ENCODE data around the gene LARP1.
"Not testable (repeated sequence)": the region's sequence is repeated elsewhere in the genome, so short reads cannot be mapped to it uniquely, and the experiment has no call there.

Gene LARP1

DNA sequence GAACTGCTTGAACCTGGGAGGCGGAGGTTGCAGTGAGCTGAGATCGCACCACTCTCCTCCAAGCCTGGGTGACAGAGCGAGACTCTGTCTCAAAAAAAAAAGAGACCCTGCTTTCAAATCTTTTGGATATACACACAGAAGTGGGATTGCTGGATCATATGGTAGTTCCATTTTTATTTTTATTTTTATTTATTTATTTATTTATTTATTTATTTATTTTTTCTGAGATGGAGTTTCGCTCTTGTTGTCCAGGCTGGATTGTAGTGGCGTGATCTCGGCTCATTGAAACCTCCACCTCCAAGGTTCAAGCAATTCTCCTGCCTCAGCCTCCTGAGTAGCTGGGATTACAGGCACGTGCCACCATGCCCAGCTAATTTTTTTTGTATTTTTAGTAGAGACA is 19.8 kb upstream of the LARP1 start:
- DNase-seq, result not testable (repeated sequence)

DNA sequence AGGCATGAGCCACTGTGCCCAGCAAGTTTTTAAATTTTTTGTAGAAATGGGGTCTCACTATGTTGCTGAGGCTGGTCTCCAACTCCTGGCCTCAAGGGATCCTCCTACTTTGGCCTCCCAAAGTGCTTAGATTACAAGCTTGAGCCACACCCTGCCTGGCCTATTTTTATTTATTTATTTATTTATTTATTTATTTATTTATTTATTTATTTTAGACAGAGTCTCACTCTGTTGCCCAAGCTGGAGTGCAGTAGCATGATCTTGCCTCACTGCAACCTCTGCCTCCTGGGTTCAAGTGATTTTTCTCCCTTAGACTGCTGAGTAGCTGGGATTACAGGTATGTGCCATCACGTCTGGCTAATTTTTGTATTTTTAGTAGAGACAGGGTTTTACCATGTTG is 18.8 kb upstream of the LARP1 start:
- DNase-seq, result not testable (repeated sequence)

DNA sequence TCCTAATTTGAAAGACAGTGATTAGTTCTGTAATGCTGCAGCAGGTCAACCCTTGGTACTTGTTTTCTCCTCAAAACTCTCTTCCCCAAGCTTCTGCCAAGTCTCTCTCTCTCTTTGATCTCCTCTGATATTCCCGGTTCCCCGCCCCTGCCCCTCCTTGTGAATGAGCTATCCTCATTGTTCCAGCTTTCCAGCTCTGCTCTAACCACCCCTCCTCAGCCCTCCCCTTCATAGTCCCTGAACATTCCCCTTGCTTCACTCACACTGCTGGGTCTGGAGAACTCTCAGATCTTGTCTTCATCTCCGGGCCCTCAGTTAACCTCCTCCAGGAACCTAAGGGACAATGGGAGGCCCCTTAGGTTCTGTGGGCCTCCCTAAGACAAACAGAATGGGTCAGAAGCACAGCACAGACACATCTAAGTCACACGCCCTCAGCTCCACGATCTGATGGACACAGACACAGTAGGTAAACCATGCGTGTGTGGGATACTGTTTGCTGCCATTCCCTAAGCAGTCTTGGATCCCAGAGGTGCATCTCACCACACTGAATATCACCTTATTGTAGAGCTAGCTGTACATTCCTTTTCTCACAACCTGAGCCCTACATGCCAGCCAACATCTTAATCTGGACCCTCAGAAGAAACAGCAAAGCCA is 17.4 kb upstream of the LARP1 start:
- DNase-seq, result no peak

DNA sequence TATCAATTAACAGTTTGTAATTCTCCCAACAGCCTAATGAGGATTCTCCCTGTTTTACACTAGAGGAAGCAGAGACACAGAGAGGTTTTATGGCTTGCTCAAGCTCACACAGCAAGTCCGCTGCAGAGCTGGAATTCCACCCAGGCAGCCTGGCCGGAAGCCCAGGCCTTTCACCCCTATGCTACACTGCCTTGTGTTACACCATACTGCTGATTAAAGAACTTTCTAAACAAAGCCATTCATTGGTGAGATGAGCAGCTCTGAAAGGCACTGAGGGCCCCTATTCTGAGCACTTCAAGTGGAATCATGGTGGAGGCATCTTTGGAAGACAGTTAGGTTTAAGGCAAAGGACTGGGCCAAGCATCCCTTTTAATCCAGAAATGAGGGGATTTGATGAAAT is 14.7 kb upstream of the LARP1 start:
- no peak for DNase-seq

DNA sequence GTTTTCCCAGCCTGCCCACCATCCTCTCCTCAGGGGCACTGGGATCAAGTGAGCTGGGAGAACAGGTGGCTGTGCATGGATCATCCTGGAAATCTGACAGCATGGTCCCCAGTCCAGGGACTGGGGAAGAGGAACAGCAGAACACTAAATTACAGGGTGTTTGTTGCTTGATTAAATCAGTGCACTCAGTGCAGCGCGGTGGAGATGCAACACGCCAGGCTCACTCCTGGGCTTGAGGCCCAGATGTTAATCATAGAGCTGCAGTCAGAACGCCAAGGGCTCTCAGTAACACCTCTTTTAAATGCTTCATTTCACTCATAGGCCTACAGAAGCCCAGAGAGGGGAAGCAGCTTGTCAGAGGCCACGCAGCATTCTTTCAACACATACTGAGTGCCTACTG is 14.2 kb upstream of the LARP1 start:
- no peak for DNase-seq

DNA sequence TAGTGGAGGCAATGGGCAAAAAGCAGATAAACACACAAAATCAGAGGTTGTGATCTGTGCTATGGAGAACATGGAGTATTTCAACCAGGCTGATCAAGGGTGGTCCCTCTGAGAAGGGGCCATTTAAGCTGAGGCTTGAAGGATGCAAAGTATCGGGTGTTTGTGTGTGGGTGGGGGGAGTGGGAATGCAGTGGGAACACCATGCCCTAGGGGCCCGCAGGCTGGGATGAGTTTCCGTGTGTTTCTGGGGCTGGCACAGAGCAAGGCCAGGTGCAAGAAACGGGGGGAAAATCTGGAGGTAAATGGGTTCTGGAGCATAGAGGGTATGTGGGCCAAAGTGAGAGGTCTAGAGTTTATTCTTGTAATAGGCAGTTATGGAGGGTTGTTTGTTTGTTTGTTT is 13.8 kb upstream of the LARP1 start:
- DNase-seq, result no peak

DNA sequence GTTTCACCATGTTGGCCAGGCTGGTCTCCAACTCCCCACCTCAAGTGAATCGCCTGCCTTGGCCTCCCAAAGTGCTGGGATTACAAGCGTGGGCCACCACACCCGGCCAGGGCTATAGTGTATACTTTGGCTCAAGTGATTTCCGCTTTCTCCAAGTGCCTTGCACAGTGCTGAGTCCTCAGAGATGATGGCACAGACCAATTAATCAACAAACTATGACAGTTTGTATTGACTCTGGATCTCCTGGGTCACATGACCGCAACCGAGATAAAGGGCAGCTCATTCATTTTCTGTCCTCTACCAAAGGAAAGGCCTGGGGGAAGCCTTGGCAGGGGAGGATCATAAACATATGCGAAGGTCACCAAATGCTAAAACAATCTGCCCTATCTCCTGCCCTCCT is 11.4 kb upstream of the LARP1 start:
- no peak for DNase-seq

DNA sequence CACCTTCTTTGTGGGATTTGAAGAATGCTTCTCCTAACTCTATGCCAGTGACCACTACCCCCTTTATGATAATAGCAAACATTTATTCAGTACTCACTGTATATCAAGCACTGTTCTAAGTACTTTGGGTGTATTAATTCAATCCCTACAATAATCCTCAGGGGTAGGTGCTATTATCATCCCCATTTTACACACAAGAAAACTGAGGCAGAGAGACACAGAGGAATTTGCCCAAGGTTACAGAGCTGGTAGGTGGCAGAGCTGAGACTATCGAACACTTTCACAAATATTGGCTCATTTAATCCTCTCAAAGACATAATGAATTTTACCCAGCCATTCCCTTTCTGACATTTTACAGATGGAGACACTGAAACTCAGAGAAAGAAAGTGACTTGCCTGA is 9.8 kb upstream of the LARP1 start:
- DNase-seq, result no peak

DNA sequence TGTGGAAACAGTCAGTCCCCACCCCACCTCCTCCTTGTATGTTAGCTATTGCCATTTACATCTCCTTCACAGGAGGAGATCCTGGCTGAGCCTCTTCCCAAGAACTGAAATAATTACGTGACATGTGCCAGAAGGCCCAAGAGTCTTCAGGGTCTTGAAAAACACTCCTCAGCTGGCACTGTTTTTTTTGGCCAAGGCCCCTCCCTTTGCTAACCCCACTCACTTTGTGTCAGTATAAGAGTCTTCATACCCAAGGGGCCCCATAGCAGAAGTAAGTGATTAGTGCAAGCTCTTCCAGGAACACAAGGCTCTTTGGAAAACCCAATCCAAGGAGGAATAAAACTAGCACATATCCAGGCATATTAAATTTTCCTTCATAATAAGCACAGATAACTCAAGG is 5.7 kb upstream of the LARP1 start:
- no peak for DNase-seq

DNA sequence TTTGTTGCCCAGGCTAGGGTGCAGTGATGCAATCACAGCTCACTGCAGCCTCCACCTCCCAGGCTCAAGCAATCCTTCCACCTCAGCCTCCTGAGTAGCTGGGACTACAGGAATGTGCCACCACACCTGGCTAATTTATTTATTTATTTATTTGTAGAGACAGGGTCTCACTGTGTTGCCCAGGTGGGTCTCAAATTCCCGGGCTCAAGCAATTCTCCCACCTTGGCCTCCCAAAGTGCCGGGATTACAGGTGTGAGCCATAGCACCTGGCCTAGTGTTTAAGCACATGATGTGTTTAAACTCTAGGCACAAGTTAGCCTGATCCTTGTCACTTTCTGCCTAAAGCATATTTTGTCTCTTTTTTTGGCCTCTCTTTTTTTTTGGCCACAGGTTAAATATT is 4.5 kb upstream of the LARP1 start:
- DNase-seq, result not testable (repeated sequence)

DNA sequence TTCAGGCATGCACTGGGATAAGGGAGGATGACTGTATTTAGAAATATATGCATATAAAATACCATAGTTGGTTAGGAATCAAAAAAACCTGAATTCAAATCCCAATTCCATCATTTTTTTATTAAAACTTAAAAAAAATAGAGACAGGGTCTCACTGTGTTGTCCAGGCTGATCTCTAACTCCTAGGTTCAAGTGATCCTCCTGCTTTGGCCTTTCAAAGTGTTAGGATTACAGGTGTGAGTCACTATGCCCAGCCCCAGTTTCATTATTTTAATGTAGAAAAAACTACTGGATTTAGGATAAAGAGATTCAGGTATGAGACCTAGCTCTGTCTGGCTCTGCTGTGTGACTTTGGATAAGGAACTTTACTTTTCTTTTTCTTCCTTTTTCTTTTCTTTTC is 3.3 kb upstream of the LARP1 start:
- no peak for DNase-seq

DNA sequence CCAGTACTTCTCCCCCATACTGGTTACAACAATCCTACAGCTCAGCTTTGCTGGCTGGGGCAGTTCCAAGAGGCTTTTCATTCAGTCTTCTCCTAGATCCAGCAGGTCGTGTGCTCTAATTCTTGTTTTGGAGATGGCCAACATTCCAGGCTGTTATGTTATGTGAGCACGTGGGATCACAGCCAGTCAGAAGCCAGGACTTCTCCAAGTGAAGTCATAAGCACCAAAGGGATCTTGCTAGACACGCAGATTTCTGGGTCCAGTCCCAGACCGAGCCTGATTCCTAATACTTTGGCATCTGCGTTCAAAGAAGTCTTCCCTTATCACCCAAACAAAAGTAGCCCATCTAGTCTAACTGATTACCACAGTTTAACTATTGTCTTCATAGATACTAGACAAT is 1.4 kb upstream of the LARP1 start:
- DNase-seq, result no peak

DNA sequence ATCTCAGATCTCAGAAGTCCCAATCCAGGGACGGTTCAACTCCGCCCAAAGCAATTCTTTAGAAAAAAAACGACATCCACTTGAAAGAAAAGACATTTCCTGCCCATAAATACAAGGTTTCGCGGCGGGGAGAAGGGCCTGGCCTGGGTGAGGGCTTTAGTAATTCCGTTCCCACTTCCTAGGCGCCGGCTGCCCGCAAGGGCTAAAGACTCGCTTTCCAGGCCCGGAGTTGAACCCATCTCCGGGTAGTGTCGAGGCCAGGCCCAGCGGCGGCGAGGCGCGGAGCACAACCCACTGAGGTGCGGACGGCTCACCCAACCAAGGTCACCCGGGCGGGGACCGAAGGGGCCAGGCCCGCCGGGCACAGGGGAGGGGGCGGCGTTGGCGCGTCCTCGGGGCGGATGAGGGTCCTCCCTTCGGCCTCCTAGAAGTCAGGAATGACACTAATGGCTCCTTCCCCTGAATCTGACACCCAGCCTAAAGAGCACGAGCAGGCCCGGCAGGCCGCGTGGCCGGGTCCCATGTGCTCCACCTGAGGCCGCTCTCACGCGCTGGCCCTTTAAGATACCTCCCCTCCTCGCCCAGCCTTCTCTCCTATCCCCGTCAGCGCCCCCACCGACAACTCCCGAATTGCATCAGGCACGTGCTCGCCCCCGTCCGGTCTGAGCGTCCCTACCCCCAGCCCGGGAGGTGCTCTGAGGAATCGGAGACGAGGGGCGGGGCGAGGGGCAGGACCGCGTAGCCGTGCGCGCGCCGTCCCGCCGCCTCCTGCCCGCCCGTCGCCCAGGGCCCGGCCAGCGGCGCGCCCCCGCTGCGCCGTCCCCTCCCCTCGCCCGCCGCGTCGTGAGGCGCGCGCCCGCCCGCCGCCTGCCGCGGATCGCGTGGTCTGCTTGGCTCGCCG is 467 bp upstream of the LARP1 start:
- peak; percentile 96 for DNase-seq

DNA sequence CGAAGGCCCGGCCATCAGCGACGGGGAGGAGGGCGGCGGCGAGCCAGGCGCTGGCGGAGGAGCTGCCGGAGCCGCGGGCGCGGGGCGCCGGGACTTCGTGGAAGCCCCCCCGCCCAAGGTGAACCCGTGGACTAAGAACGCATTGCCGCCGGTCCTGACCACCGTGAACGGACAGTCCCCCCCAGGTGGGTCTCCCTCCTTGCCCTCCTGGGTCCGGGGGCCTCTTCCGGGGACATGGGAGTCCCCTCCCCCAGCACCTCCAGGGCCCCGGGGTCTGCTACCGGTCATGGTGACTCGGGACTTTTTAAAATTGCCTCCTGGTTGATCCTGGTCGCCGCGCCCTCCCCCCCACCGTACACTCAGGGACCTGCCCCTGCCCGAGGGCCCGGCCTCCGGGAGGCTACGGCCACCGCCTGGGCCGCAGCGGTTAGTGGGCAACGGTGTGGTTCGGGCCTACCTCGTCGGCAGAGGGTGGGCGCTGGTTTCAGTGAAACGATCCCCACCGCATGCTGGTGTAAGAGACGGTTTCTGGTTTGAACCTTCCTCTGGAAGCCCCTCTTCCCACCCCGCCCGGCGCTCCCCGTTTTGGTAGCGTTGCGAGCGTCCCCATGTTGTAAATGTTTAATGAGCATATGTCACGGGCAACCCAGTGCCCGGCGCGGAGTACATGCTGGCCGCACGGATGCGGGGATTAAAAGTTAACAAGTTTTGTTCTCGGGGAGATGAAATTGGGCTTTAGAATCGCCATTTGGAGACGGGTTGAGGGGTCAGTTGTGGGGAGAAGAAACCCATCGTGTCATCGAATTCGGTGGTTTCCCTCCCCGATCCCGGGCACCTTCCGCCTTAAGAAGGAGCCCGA is 1.1 kb downstream of the LARP1 start:
- DNase-seq, result no peak

DNA sequence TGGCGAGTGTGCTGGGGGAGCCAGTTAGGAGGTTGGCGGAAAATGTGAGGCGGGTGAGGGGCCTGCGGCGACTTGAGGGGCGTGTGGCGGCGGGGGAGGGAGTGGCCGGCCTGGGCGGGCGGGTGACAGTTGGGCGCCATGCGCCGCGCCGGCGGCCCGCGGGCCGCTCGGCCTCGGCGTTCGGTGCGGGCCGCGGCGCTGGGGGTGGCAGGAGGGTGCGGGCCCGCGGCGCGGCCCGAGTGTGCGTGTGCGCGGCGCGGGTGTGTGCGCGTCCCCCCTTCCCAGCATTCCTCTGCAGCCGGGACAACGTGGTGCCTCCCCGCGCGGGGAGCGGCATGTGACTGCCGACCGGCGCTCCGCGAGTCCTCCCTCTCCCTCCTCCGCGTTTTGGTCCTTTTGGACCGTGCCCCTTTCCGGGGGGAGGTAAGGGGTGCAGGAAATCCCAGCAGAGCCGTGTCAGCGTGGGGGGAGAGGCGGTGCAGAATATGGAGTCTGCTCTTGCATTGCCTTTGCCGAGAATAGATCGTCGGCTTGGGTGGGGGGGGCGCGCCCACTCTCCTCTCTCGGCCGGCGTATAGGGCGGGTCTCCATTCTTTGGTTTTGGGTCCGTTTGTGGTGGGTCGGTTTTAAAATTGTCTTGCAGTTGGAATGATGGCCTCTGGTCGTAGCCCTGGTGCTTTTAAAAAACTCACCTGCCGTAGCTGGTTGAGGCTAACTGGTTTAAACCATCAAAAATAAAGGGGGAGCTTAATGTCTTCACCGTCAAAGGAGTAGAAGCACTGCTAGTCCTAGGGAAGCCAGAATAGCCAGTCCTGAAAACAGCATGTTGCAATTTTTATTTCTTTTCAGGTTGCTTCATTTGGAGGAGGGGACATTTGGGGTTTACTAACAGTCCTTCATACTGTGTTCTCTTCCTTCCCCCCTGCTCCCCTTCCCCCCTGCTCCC is 2.0 kb downstream of the LARP1 start:
- DNase-seq, result peak; percentile 22 to 47

DNA sequence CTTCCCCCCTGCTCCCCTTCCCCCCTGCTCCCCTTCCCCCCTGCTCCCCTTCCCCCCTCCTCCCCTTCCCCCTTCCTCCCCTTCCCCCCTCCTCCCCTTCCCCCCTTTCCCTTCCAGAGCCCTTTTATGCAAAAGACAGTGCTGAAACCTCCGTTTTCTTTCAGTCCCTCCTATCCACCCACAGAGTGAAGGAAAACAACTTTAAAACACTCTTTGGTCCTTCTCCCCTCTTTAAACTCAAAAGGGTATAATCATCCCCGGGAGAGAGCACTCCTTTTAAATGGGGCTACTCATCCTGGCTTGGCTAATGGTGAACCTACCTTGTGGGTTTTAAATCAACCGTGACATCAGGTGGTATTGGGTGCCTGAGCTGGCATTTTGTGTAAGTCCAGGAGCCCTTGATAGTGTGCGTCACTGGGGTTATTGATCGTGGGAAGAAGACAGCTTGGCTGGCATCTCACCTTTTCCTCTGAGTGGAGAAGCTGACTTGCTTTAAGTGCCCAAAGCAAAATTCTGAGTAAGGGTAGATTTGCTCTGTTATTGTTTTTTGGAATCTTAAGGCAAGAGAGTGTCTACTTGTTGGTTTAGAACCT is 2.7 kb downstream of the LARP1 start:
- DNase-seq, result no peak

DNA sequence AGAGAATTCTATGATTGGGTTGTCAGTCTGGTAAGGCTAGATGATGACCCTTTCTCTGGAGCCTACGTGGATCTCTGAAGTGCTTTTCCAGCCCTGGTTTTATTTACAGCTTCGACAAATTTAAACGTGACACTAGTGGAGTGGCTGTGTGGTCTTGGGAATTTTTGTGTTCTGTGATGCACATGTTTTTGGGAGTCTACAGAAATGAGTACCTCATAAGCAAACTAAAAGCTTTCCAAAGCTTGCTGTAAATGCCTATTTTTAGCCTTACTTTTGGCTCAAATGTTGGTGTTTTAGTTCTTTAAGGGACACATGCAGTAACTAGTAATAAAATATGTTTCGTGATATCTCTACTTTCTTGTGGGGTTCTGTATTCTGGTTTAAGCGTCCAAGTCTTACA is 3.3 kb downstream of the LARP1 start:
- DNase-seq, result no peak

DNA sequence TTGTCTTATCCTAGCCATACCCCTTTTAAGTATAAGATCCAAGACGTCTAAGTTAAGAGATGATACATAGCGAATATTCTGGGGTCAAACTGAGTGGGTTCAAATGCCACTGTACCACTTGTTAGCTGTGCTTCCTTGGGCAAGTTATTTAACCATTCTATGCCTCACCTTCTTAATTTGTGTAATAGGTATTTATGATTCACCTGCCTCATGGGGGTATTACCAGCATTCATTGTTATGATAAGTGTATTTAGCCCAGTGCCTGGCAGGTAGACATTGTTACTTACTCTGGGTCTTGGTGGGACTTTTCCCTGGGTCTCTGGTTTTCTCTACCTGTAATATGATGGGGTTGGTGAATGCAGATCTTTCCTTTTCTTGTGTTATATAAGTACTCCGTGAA is 3.8 kb downstream of the LARP1 start:
- no peak for DNase-seq

DNA sequence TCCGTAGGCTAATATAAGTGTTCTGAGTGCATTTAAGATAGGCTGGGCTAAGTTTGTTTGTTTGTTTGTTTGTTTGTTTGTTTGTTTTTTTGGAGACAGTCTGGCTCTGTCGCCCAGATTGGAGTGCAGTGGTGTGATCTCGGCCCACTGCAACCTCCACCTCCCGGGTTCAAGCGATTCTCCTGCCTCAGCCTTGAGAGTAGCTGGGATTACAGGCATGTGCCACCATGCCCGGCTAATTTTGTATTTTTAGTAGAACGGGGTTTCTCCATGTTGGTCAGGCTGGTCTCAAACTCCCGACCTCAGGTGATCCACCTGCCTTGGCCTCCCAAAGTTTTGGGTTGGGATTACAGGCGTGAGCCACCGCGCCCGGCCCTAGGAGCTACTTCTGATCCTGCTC is 4.7 kb downstream of the LARP1 start:
- not testable (repeated sequence) for DNase-seq

DNA sequence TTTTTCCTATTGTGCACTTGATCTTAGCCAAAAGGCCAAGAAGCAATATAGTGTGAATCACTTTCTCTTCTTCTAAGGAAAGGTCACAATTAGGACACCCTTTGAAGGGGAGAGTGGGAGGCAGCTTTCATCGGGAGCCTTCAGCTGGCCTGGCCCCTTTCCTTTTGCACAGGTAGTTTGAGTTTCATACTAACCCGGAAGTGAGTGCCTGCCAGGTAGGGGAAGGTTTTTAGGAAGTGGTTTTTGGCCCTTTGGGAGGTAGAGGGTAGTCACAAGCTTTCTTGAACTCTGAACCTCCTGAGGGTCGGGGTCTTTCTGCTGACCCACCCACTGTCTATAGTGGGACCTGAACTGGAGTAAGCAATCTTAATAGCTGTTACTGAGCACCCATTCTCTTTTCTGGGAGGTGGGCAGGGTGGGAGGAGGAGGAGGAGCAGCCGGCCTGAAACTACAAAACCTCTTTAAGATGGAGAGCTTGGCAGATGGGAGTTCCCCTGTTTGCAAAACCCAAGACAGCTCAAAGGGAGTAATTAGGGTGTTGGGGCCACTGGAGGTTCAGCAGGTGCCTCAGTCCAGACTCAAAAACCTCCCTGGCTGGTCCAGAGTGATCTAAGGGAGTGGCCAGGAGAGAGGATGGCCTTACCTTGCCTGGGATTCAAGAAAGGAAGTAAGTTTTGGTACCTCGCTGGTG is 6.0 kb downstream of the LARP1 start:
- no peak for DNase-seq

DNA sequence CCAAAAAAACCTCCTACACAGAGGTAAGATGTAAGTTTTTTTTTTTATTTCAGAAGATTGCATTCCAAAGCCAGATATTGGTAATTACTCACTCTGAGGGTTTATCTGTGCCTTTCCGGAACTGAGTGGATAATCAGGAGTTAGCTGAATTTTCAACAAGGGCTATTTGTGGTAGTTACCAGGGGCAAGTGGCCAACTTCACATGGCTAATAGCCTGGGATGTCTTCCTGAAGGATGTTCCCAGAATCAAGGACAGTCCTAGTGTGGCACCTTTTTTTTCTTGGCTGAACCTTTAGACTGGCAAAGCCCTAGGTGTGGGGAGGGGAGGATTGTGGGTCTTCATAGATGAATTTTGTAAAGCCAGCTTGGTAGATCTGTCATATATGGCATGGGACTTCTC is 7.1 kb downstream of the LARP1 start:
- no peak for DNase-seq

Data from inflammatory macrophage treated with lipopolysaccharide for 1 hour (primary cell).